NCI-H2107 treated with DMSO at 0.1 percent for 48 hours (cell line): ENCODE data around the gene CCNT1.
"Not testable (repeated sequence)": the region's sequence is repeated elsewhere in the genome, so short reads cannot be mapped to it uniquely, and the experiment has no call there.

Experiments
- DNase-seq: peaks from one replicate; lab custom pipeline; 2025; ENCODE audit not compliant: unreplicated experiment; lab: John Stamatoyannopoulos, UW

CCNT1 gene

GRCh38 chr12:48691826-48692487, 24.6 kb downstream of the CCNT1 start:
- DNase-seq = no peak

GRCh38 chr12:48690990-48691389, 25.5 kb downstream of the CCNT1 start:
- no peak for DNase-seq

GRCh38 chr12:48690436-48690835, 26.1 kb downstream of the CCNT1 start:
- no peak for DNase-seq

DNA sequence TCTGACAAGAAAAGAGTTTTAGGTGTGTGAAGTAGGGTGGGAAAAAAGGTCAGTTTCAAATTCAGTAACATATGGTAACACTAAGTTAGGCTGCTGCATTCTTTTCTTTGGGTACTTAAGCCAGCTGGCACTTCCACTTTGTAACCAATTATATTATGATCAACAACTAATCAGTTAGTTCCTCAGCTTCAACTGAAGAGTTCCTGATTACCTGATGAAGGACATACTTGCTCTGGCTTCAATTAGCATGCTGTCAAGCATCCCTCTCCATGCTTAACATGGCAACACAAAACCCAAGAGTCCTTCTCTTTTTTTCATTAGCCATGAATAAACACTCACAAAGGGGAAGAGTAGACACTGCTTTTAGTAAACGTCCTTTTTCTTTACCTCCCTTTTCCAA, 27.7 kb downstream of the CCNT1 start:
- no peak for DNase-seq

GRCh38 chr12:48687592-48687991, 28.9 kb downstream of the CCNT1 start:
- DNase-seq = no peak

GRCh38 chr12:48686615-48687334, 29.7 kb downstream of the CCNT1 start:
- DNase-seq = no peak

DNA sequence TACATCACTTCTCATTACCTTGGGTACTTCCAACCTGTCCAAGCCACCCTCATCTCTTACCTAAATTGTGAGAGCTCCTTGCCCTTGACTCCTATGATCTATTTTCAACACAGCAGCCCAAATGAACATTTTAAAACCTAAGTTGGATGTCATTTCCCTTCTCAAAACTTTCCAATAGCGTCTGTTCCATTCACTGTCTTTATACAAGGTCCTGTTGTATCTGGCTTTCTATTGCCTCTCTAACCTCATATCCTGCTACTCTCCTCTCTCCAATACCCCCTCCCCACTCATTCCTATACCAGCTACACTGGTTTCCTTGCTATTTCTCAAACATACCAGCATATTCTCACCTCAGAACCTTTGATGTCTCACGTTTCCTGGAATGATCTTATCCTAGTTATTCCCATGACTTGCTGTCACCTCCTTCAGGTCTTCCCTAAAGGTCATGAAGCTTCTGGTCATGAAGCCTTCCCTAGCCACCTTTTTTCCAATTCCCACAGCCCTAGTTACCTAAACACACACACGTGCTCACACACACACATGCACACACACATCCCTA, 30.4 kb downstream of the CCNT1 start:
- DNase-seq = no peak

DNA sequence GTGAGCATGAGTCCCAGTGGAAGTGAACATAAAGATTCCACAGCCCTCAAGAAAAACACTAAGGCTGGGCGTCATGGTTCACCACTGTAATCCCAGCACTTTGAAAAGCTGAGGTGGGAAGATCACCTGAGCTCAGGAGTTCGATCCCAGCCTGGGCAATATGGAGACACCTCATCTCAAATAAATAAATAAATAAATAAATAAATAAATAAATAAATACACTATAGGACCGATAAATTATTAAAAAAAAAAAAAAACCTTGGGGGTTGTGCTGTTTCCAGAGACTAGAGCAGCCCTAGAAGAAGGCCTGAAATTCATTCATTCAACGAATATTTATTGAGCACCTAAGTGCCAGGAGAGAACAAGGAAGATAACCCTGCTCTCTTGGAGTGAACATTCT, 33.0 kb downstream of the CCNT1 start:
- DNase-seq = no peak

DNA sequence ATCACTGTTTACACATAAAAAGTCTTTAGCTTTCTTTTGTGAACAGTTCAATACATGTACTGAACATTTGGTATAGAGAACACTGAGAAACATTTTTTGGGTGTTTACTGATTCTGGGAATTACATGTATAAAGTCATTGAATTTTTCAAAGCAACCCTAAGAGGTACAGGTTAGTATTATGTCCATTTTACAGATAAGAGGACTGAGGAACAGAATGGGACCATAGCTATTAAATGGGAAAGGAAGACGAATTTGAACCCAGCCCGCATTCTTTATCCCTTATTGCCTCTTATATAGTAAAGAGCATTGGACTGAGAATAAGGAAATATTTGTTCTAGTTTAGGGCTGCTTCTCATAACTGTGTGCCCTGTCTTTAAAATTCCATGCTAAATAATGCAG, 33.6 kb downstream of the CCNT1 start:
- DNase-seq = no peak

DNA sequence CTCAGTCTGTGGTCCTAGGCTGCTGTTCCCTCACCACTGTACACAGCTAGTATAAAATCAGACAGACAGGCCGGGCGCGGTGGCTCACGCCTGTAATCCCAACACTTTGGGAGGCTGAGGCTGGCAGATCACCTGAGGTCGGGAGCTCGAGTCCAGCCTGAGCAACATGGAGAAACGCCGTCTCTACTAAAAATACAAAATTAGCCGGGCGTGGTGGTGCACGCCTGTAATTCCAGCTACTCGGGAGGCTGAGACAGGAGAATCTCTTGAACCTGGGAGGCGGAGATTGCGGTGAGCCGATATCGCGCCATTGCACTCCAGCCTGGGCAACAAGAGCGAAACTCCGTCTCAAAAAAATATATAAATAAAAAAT, 34.0 kb downstream of the CCNT1 start:
- DNase-seq = not testable (repeated sequence)

- peak; percentile 97 for DNase-seq
These were observed 34.6 kb downstream of the CCNT1 start, which contains the start of gene KANSL2 for GRCh38 chr12:48681710-48682532. KANSL2 (minus strand) TSS chr12:48682238; CDS start chr12:48681632, 606 bp downstream.

DNA sequence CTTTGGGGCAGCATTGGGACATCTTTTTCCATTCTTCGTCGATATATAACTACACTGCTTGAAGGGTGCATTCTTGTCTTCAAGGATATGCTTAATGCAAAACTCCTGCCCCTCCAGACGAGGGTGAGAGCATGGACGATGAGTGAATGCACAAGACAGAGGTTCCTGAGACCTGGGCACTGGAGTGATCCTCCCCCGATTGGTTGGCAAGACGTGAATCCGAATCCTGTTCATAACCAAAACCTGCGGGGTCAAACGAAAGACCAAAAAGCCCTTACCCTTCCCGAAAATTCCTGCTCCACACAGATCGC, 35.2 kb downstream of the CCNT1 start:
- DNase-seq = peak; percentile 16

GRCh38 chr12:48680861-48681260, 35.6 kb downstream of the CCNT1 start:
- DNase-seq = no peak

DNA sequence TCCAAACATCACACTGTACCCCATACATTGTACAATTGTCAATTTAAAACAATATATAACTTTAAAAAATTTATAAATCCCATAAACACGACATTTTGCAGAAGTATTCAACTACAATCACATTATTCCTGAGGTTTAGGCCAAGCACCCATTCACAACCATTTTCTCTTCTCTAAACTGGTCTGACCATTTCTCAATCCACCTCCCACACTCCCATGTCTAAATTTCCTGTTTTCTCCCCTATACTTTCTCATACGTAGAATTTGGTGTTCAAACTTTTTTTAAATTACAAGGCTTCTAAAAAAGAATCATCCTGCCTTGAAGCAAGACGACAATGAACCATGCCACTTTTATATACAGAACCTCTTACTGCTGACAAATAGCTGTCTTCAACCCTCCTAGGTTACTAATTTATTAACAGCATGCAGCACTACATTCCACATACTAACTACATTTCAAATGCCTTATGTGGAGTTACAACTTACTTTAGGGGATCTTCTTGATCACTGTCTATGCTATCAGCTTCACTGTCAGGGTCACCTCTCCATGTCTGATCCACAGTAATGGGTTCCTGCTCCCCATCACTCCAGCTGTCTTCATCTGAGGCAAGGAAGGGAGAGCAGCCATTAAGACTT, 37.8 kb downstream of the CCNT1 start:
- no peak for DNase-seq

GRCh38 chr12:48671231-48671856, 45.2 kb downstream of the CCNT1 start:
- no peak for DNase-seq

DNA sequence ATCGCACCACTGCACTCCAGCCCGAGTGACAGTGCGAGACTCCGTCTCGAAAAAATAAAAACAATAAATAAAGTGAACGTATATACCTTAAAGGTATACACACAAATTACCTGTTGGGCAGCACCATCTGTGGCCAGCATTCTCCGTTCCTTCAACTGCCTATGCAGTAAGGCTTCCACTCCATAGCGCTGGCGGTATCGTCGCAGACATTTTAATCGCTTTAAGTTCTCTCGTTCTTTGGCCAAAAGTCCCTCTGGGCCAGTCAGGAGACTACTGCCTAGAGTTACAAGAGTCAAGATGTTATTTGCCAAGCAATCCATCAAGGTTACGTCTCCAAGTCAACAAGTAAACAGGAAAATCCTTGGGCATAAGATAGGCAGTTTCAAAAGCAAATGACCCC, 47.5 kb downstream of the CCNT1 start:
- no peak for DNase-seq

GRCh38 chr12:48659863-48660262, 56.6 kb downstream of the CCNT1 start:
- DNase-seq = no peak

DNA sequence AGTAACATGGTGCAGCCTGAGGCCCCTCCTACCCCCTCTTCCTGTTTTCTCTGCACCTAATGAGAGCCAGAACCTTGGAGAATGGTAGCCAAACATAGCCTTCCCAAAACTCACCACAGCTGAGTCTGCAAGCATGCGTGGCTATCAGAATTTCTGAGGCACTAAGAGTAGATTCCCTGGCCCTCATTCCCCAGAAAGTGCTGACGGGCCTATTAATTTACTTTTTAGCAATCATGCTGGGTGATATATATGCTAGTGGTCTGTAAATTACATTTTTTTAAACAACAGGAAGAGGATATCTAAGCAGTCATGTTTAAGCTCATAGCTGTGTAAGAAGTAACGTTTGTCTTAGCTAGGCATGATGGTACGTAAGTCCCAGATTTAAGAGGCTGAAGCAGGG, 64.8 kb downstream of the CCNT1 start:
- DNase-seq = no peak

DNA sequence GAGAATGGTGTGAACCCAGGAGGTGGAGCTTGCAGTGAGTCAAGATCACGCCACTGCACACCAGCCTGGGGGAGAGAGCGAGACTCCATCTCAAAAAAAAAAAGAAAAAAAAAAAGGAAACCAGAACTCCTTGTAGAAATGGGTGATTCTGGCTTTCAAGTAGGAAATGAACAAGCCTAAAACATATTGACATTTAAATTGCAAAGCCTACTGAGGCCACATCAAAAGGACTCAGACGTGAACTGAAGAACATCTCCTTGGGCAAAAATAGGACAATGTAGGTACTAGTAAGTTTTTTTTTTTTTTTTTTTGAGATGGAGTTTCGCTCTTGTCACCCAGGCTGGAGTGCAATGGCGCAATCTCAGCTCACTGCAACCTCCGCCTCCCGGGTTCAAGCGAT, 71.2 kb downstream of the CCNT1 start:
- DNase-seq = not testable (repeated sequence)

- no peak for DNase-seq
These were observed 73.5 kb downstream of the CCNT1 start for GRCh38 chr12:48643011-48643410.
